ENCODE data around the gene TRMT10B. TPM values are rescaled to one million over a fixed set of nuclear protein-coding genes. Genes with fewer than 3 reads are reported as not detected.
A peak's percentile ranks its signal among the peaks of the same experiment; 100 is the strongest.

The TRMT10B gene
- total and polyA plus RNA-seq, 2 of the 13 experiments (the other 11 are each of a cell fraction or from before 2014, with no cell fraction given): 3.1 to 3.9 TPM

- TF ChIP-seq, protein P1, sequence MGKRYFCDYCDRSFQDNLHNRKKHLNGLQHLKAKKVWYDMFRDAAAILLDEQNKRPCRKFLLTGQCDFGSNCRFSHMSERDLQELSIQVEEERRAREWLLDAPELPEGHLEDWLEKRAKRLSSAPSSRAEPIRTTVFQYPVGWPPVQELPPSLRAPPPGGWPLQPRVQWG (CRISPR knock-in tag; IDR thresholded peaks at IDR 0.05; ENCODE audit: borderline replicate concordance, low read depth): no peak
- no peak for TF ChIP-seq ZFP36L2 (CRISPR knock-in tag; IDR thresholded peaks at IDR 0.05)
- no peak for TF ChIP-seq SMARCE1 (IDR thresholded peaks at IDR 0.05; ENCODE audit: borderline replicate concordance)
- no peak for TF ChIP-seq KLF13 (CRISPR knock-in tag; IDR thresholded peaks at IDR 0.05)
- no peak for TF ChIP-seq DR1 (CRISPR knock-in tag; IDR thresholded peaks at IDR 0.05)
- TF ChIP-seq ZNF251 (CRISPR knock-in tag; IDR thresholded peaks at IDR 0.05): no peak
- no peak for TF ChIP-seq PRDM10 (CRISPR knock-in tag; IDR thresholded peaks at IDR 0.05; ENCODE audit: low read depth)
- peak; percentile 34; the same call in 1 of the 2 replicates for TF ChIP-seq GATAD1 (CRISPR knock-in tag; IDR thresholded peaks at IDR 0.05)
- TF ChIP-seq RBAK (CRISPR knock-in tag; IDR thresholded peaks at IDR 0.05): no peak
- no peak for TF ChIP-seq ZNF3 (CRISPR knock-in tag; IDR thresholded peaks at IDR 0.05)
- no peak for TF ChIP-seq EZH2 (conservative IDR thresholded peaks at IDR 0.05; ENCODE audit: low read depth, low read length)
- TF ChIP-seq HNRNPLL (IDR thresholded peaks at IDR 0.05; ENCODE audit: low read depth, low read length, poor library complexity, severe bottlenecking): peak; percentile 69
- no peak for TF ChIP-seq TRIM24 (CRISPR knock-in tag; IDR thresholded peaks at IDR 0.05)
- TF ChIP-seq TGIF2 (CRISPR knock-in tag; IDR thresholded peaks at IDR 0.05): no peak
- no peak for TF ChIP-seq ZNF281 (CRISPR knock-in tag; IDR thresholded peaks at IDR 0.05; ENCODE audit: borderline replicate concordance)
- no peak for TF ChIP-seq ZNF468 (CRISPR knock-in tag; IDR thresholded peaks at IDR 0.05)
- TF ChIP-seq, protein P2, sequence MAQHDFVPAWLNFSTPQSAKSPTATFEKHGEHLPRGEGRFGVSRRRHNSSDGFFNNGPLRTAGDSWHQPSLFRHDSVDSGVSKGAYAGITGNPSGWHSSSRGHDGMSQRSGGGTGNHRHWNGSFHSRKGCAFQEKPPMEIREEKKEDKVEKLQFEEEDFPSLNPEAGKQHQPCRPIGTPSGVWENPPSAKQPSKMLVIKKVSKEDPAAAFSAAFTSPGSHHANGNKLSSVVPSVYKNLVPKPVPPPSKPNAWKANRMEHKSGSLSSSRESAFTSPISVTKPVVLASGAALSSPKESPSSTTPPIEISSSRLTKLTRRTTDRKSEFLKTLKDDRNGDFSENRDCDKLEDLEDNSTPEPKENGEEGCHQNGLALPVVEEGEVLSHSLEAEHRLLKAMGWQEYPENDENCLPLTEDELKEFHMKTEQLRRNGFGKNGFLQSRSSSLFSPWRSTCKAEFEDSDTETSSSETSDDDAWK (CRISPR knock-in tag; IDR thresholded peaks at IDR 0.05): no peak
- TF ChIP-seq ZNF850 (CRISPR knock-in tag; conservative IDR thresholded peaks at IDR 0.05): 0 out of 2 replicates have a peak, but pooled peaks have one; percentile 41
- no peak for TF ChIP-seq ZFP37 (CRISPR knock-in tag; IDR thresholded peaks at IDR 0.05; ENCODE audit: borderline replicate concordance)
- no peak for TF ChIP-seq ZNF331 (CRISPR knock-in tag; IDR thresholded peaks at IDR 0.05)
- peak; percentile 46; the same call in 1 of the 2 replicates for TF ChIP-seq GMEB2 (CRISPR knock-in tag; IDR thresholded peaks at IDR 0.05; ENCODE audit: low read depth)
These were observed at the start of gene TRMT10B (continued) for GRCh38 chr9:37753489-37754190.
